Kidney epithelial cell (primary cell): Measurements from ENCODE around the gene HS6ST3. TPM values are rescaled to one million over a fixed set of nuclear protein-coding genes. Genes with fewer than 3 reads are reported as not detected.

Source experiments
- DNase-seq: peaks from one replicate; pipeline ENCODE4 v3.0.0-alpha.2; 2010; ENCODE audit warnings: low read depth
- H3K27me3 ChIP-seq: 2 replicates; pipeline ENCODE4 v1.6.0; 2011; ENCODE audit warnings: low read length; ENCODE audit not compliant: control insufficient read depth, insufficient read depth
- H3K36me3 ChIP-seq: 2 replicates; pipeline ENCODE4 v1.5.1; 2011; ENCODE audit warnings: low read length; ENCODE audit not compliant: control insufficient read depth, insufficient read depth
- H3K4me3 ChIP-seq: 2 replicates; pipeline ENCODE4 v1.5.1; 2011; ENCODE audit warnings: low read depth, mild to moderate bottlenecking, control low read depth, low read length
- CTCF ChIP-seq: IDR thresholded peaks from 2 replicates; pipeline ENCODE4 v1.5.1; 2011; ENCODE audit warnings: mild to moderate bottlenecking, moderate library complexity, low read length, control low read depth, inconsistent platforms; ENCODE audit not compliant: insufficient read depth, poor library complexity, severe bottlenecking
- total RNA-seq: library from RNA; depleted of rRNA; stranded (reverse); fragments of >200 nt; gene quantifications from 2 replicates; pipeline ENCODE4 v1.2.3, GENCODE V29; 2015

HS6ST3 gene
- total RNA-seq, 1 donor from 2014 or later, result 0.38 TPM

- no peaks in the 10 kb centered on the region for H3K27me3 ChIP-seq
- TF ChIP-seq CTCF, result no peak
- no peak for DNase-seq
- H3K4me3 ChIP-seq, result no peak overlapping the region
- H3K36me3 ChIP-seq, result no peaks in the 10 kb centered on the region
Observed at GRCh38 chr13:96161141-96161540, 71.2 kb downstream of the HS6ST3 start.

GRCh38 chr13:96165840-96166239 lies 75.9 kb downstream of the HS6ST3 start:
- no peak for DNase-seq
- H3K27me3 ChIP-seq, result no peaks in the 10 kb centered on the region
- no peak overlapping the region for H3K4me3 ChIP-seq
- H3K36me3 ChIP-seq, result no peaks in the 10 kb centered on the region
- no peak for TF ChIP-seq CTCF

- H3K36me3 ChIP-seq, result no peaks in the 10 kb centered on the region
- no peak for TF ChIP-seq CTCF
- DNase-seq, result no peak
- H3K4me3 ChIP-seq, result no peak overlapping the region
- no peaks in the 10 kb centered on the region for H3K27me3 ChIP-seq
Observed at GRCh38 chr13:96172066-96172465, 82.2 kb downstream of the HS6ST3 start.

- no peak for TF ChIP-seq CTCF
Observed at GRCh38 chr13:96178759-96179158, 88.9 kb downstream of the HS6ST3 start.

GRCh38 chr13:96179309-96179708 lies 89.4 kb downstream of the HS6ST3 start:
- no peak for TF ChIP-seq CTCF
- Histone ChIP-seq H3K4me3 (no peak overlapping the region), H3K36me3 (no peaks in the 10 kb centered on the region), H3K27me3 (no peaks in the 10 kb centered on the region)
- no peak for DNase-seq

More at GRCh38 chr13:96178759-96179158, 88.9 kb downstream of the HS6ST3 start:
- Histone ChIP-seq H3K27me3 (no peaks in the 10 kb centered on the region), H3K36me3 (no peaks in the 10 kb centered on the region), H3K4me3 (no peak overlapping the region)
- no peak for DNase-seq

GRCh38 chr13:96181911-96182310 lies 92.0 kb downstream of the HS6ST3 start:
- DNase-seq, result no peak
- no peak overlapping the region for H3K4me3 ChIP-seq
- H3K36me3 ChIP-seq, result no peaks in the 10 kb centered on the region
- H3K27me3 ChIP-seq, result no peaks in the 10 kb centered on the region
- TF ChIP-seq CTCF, result no peak
